ENCODE data around the gene STAG3. TPM values are rescaled to one million over a fixed set of nuclear protein-coding genes. Genes with fewer than 3 reads are reported as not detected.

Gene STAG3
- total and polyA plus RNA-seq, 4 experiments from 2014 or later = 1.6 to 7.7 (median 5.1) TPM

DNA sequence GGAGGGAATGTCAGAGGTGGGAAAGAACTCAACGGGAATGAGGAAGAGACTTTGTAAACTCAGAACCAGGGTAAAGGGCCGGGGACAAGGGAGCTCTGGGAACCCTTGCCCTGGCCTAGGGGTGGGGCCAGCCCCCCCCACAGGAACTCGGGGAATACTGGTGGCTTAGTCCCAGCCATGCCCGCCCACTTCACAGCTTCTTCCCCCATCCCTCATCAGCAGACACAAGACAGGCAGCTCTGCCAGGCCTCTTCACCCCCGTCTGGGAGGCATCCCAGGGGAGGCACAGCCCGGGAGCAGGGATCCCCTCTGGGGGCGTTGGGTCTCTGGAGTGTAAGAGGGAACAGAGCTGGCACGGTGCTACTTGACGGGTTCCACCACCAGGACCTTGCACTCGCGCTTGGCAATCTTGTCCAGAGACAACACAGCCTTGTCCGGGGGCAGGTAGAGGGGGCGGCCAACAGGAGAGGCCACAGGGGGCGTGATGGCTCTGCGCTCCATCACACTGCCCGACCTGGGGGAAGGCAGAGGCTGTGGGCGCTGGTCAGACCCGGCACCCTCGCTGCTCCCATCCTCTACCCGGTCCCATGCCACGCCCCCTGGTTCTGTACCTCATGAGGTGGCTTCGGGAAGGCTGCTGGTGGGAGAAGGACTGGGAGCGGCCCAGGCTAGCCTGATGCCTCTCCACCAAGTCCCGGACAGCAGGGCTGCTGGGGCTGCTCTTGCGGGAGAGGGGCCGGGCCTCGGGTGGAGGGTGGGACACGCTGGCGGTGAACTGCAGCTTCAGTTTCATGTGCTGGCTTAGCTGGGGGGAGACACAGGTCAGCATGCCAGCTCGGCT, 22.8 kb upstream of the STAG3 start:
- Mint-ChIP-seq H3K4me1 (peaks cover 29 to 73% (median 52%) of the 10 kb centered on the region in 4 donors), H3K27ac (peak overlapping the region in 1 of 7 donors; percentile 87), H3K27me3 (no peaks in the 10 kb centered on the region), H3K4me3 (no peak overlapping the region), H3K36me3 (peaks cover 17 to 54% of the 10 kb centered on the region in 2 donors), H3K9me3 (no peaks in the 10 kb centered on the region)
- CTCF ChIA-PET (ENCODE audit: partially characterized antibody) = interaction anchor here (0.6 to 1.1 kb wide), 2 partner anchors 22 to 154 kb away, joined by 3 read pairs; no protein-coding TSS in a partner anchor
- Histone ChIP-seq H3K36me3 (ENCODE audit: insufficient read depth, low read length) (peaks cover 36% of the 10 kb centered on the region), H3K4me3 (ENCODE audit: low read length in 2 of 2) (no peak overlapping the region), H3K9me3 (ENCODE audit: control insufficient read depth in 1 of 2, low read length in 2 of 2) (no peaks in the 10 kb centered on the region), H3K4me1 (ENCODE audit: insufficient read depth, low read length) (peaks cover 68% of the 10 kb centered on the region), H3K27me3 (ENCODE audit: insufficient read depth, low read length) (no peaks in the 10 kb centered on the region), H3K27ac (ENCODE audit: low read depth, low read length) (no peak overlapping the region)
- no peak for DNase-seq
- intact Hi-C loops (cut with micrococcal nuclease) = no loop called here
- POLR2A ChIA-PET (ENCODE audit: partially characterized antibody) = interaction anchor here (1.2 to 6.4 kb wide), 4 partner anchors 13 to 23 kb away, joined by 3 to 53 read pairs (median 6); partner anchors contain the start of genes GAL3ST4, GPC2 and STAG3

DNA sequence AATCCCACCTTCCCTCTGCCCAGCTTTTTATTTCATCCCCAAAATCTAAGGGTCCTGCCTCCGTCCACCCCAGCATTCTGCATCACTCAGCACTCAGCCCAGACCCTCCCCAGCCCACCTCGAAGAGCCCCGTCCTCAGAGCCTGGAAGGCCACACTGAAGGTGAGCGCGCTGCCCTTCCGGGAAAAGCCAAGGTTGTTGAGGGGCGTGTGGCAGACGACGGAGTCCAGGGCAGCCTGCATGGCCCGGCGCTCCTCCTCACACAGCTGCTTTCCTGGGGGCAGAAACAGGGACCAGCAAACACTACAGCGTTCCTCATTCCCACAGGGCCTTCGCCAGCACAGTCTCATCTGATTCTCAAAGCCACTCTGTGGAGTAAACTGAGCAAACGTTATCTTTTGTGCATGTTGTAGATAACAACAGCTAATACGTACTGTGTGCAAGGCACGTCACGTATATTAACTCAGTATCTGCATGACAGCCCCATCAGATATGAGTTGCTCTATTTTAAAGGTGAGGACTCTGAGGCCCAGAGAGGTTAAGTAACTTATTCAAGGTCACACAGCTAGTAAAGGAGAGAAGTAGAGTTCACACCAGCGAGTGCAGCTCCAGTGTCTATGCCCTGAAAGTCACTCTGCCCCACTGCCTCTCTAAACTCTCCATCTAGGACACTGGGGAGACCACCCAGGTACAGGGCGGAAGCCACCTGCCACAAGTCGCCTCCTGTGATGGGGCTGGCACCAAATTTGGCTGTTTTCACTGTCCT, 22.0 kb upstream of the STAG3 start:
- no peak overlapping the region for H3K4me3 ChIP-seq (ENCODE audit: low read length in 2 of 2)
- Mint-ChIP-seq H3K27me3 (no peaks in the 10 kb centered on the region), H3K4me3 (peak overlapping the region in 6 of 8 donors; percentile 41 to 88 (median 56)), H3K4me1 (peaks cover 23 to 70% (median 46%) of the 10 kb centered on the region in 4 donors), H3K36me3 (peaks cover 11 to 48% of the 10 kb centered on the region in 2 donors), H3K27ac (peak overlapping the region in 4 of 7 donors; percentile 41 to 87 (median 78)), H3K9me3 (no peaks in the 10 kb centered on the region)
- H3K4me1 ChIP-seq (ENCODE audit: insufficient read depth, low read length) = peaks cover 59% of the 10 kb centered on the region
- no peaks in the 10 kb centered on the region for H3K27me3 ChIP-seq (ENCODE audit: insufficient read depth, low read length)
- intact Hi-C loops (cut with micrococcal nuclease) = no loop called here
- H3K36me3 ChIP-seq (ENCODE audit: insufficient read depth, low read length) = peaks cover 36% of the 10 kb centered on the region
- POLR2A ChIA-PET (ENCODE audit: partially characterized antibody) = interaction anchor here (1.2 to 6.4 kb wide), 7 partner anchors 12 to 64 kb away, joined by 3 to 53 read pairs (median 9); partner anchors contain the start of genes GAL3ST4, GPC2, PVRIG and STAG3
- no peaks in the 10 kb centered on the region for H3K9me3 ChIP-seq (ENCODE audit: control insufficient read depth in 1 of 2, low read length in 2 of 2)
- CTCF ChIA-PET (ENCODE audit: partially characterized antibody) = interaction anchor here (1.1 kb wide), 1 partner anchor 23 kb away, joined by 3 read pairs; no protein-coding TSS in a partner anchor
- no peak for DNase-seq
- H3K27ac ChIP-seq (ENCODE audit: low read depth, low read length) = no peak overlapping the region

DNA sequence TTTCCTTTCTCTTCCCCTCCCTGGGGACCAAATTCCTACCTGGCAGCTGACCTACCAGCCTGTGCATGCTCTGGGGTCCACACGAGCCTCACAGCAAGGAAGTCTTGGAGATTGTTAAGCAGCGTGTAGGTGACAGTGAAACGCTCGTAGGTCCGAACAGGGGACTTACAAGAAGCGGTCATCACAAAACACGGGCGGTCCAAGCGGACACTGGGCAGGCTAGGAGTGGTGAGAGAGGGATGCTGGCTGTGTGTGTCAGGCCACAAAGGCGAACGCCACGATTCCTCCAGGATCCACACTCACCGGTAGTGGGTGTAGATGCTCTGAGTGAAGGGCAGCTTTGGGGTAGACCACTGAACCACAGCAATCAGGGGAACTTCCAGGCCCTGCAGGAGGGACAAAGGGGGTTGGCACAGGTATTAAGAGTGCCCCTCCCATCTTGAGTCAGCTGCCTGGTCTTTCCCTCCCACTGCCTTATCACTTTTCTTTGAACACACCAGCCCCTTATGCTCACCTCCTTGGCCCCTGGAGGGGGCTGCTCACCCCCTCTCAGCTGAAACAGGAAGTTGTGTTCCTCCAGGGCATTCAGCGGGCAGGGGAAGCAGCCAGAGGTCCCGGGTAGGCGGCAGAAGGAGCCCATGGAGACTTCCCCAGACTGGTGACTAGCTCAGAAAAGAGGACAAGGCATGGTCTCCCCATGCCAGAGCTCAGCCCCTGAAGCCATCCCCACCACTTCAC, 21.2 kb upstream of the STAG3 start:
- Histone ChIP-seq H3K9me3 (ENCODE audit: control insufficient read depth in 1 of 2, low read length in 2 of 2) (no peaks in the 10 kb centered on the region), H3K4me1 (ENCODE audit: insufficient read depth, low read length) (peaks cover 58% of the 10 kb centered on the region), H3K4me3 (ENCODE audit: low read length in 2 of 2) (no peak overlapping the region), H3K27ac (ENCODE audit: low read depth, low read length) (peak overlapping the region; percentile 80), H3K27me3 (ENCODE audit: insufficient read depth, low read length) (no peaks in the 10 kb centered on the region), H3K36me3 (ENCODE audit: insufficient read depth, low read length) (peaks cover 35% of the 10 kb centered on the region)
- Mint-ChIP-seq H3K9me3 (no peaks in the 10 kb centered on the region), H3K4me3 (peak overlapping the region; percentile 65 to 90 (median 88)), H3K4me1 (peaks cover 23 to 74% (median 44%) of the 10 kb centered on the region in 4 donors), H3K27ac (peak overlapping the region; percentile 82 to 96 (median 91)), H3K27me3 (no peaks in the 10 kb centered on the region), H3K36me3 (peaks cover 11 to 48% of the 10 kb centered on the region in 2 donors)
- intact Hi-C loops (cut with micrococcal nuclease) = no loop called here
- ChIA-PET CTCF (ENCODE audit: partially characterized antibody) (interaction anchor here (1.0 to 2.2 kb wide), 2 partner anchors 8 to 22 kb away, joined by 3 to 8 read pairs; partner anchors contain the start of gene LAMTOR4), POLR2A (ENCODE audit: partially characterized antibody) (interaction anchor here (0.7 to 6.4 kb wide), 11 partner anchors 8 to 273 kb away, joined by 3 to 73 read pairs (median 9); partner anchors contain the start of genes GAL3ST4, GPC2, LAMTOR4 and MEPCE)
- DNase-seq = peak in 1 of 5 donors; percentile 74

DNA sequence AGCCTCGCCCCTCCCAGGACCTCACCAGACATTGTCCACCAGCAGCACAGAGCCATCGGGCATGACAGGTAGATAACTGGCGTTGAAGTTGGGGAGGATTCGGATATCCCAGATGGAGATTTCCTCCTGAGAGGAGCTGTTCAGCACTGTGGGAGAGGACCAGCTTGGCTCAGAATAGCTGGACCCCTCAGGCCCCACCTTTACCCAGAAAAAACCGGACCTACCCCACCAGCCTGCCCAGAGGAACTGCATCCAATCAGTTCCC, 20.7 kb upstream of the STAG3 start:
- Mint-ChIP-seq H3K4me3 (peak overlapping the region; percentile 65 to 90 (median 88)), H3K4me1 (peaks cover 23 to 74% (median 44%) of the 10 kb centered on the region in 4 donors), H3K27ac (peak overlapping the region; percentile 82 to 96 (median 91)), H3K27me3 (no peaks in the 10 kb centered on the region), H3K36me3 (peaks cover 11 to 45% of the 10 kb centered on the region in 2 donors), H3K9me3 (no peaks in the 10 kb centered on the region)
- POLR2A ChIA-PET (ENCODE audit: partially characterized antibody) = interaction anchor here (0.7 to 6.4 kb wide), 10 partner anchors 9 to 272 kb away, joined by 3 to 73 read pairs (median 10); partner anchors contain the start of genes GAL3ST4, GPC2, LAMTOR4 and MEPCE
- Histone ChIP-seq H3K36me3 (ENCODE audit: insufficient read depth, low read length) (peaks cover 32% of the 10 kb centered on the region), H3K9me3 (ENCODE audit: control insufficient read depth in 1 of 2, low read length in 2 of 2) (no peaks in the 10 kb centered on the region), H3K4me3 (ENCODE audit: low read length in 2 of 2) (peak overlapping the region in 1 of 2 donors; percentile 74), H3K27ac (ENCODE audit: low read depth, low read length) (peak overlapping the region; percentile 80), H3K27me3 (ENCODE audit: insufficient read depth, low read length) (no peaks in the 10 kb centered on the region), H3K4me1 (ENCODE audit: insufficient read depth, low read length) (peaks cover 54% of the 10 kb centered on the region)
- intact Hi-C loops (cut with micrococcal nuclease) = no loop called here
- no peak for DNase-seq
- CTCF ChIA-PET (ENCODE audit: partially characterized antibody) = interaction anchor here (1.0 to 2.2 kb wide), 2 partner anchors 9 to 23 kb away, joined by 3 to 8 read pairs; partner anchors contain the start of gene LAMTOR4

DNA sequence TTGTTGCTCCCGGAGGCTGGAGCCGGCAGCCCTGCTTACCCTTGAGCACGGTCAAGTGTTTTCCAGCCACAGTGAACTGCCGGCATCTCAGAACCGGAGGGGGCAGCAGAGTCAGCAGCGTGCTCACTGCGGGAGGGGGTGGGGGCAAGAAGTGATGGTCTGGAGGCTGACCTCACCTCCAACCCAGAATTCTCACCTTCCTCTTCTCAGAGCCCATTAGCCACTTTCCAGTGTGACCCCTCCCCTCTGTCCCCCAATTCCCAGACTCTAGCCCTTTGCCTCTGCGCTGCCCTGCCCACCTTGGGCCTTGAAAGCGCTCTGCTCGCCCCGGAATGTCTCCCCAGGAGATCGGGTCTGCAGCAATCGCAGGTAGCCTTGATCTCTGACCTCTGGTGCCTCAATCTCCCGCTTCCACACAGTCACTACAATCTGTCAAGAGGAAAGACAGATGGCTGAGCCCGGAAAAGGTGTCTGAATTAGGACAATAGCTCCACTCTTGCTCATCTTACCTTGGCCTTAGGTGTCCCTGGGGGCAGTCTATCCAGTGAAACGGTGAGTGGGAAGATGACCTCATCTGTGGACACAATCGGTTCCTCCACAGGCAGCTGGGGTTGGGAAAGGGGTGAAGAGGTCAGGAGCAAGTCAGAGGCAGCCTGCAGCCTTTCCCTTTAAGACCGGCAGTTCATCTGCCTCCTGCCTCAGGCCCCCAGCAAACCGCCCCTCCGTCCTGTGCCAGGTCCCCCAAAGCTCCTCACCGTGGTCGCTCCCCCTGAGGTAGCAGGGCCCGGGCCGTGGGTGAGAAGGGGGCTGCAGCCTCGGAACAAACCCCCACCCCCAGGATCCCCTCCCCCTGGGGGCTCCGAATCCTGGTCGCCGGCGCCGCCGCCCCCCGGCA, 20.1 kb upstream of the STAG3 start:
- no peaks in the 10 kb centered on the region for H3K27me3 ChIP-seq (ENCODE audit: insufficient read depth, low read length)
- H3K27ac Mint-ChIP-seq = peak overlapping the region; percentile 86 to 96 (median 92)
- DNase-seq = no peak
- peaks cover 49% of the 10 kb centered on the region for H3K4me1 ChIP-seq (ENCODE audit: insufficient read depth, low read length)
- intact Hi-C loops (cut with micrococcal nuclease) = loop anchor here (1.0 kb wide), 3 partner anchors 9 to 20 kb away; partner anchors contain the start of genes GAL3ST4, GPC2, LAMTOR4 and STAG3
- no peaks in the 10 kb centered on the region for H3K9me3 ChIP-seq (ENCODE audit: control insufficient read depth in 1 of 2, low read length in 2 of 2)
- peak overlapping the region; percentile 80 for H3K27ac ChIP-seq (ENCODE audit: low read depth, low read length)
- peaks cover 19 to 74% (median 40%) of the 10 kb centered on the region in 4 donors for H3K4me1 Mint-ChIP-seq
- H3K4me3 ChIP-seq (ENCODE audit: low read length in 2 of 2) = peak overlapping the region; percentile 12 to 74
- peaks cover 30% of the 10 kb centered on the region for H3K36me3 ChIP-seq (ENCODE audit: insufficient read depth, low read length)
- H3K4me3 Mint-ChIP-seq = peak overlapping the region; percentile 80 to 90 (median 88)
- CTCF ChIA-PET (ENCODE audit: partially characterized antibody) = interaction anchor here (1.0 to 2.2 kb wide), 3 partner anchors 9 to 23 kb away, joined by 3 to 8 read pairs (median 3); partner anchors contain the start of gene LAMTOR4
- no peaks in the 10 kb centered on the region for H3K9me3 Mint-ChIP-seq
- H3K27me3 Mint-ChIP-seq = no peaks in the 10 kb centered on the region
- peaks cover 6 to 41% of the 10 kb centered on the region in 2 donors for H3K36me3 Mint-ChIP-seq
- POLR2A ChIA-PET (ENCODE audit: partially characterized antibody) = interaction anchor here (0.9 to 6.4 kb wide), 14 partner anchors 9 to 272 kb away, joined by 3 to 73 read pairs (median 8); partner anchors contain the start of genes AP4M1, GAL3ST4, GPC2 and LAMTOR4
